HG03565 (cell line): Measurements from ENCODE around the gene REXO2.
A peak's percentile ranks its signal among the peaks of the same experiment; 100 is the strongest.

Experiments
- ATAC-seq: cut with Tn5 transposase; IDR thresholded peaks from one replicate; pipeline ENCODE4 v1.9.1; 2021; ENCODE audit warnings: mild to moderate bottlenecking, moderate library complexity; ENCODE audit not compliant: unreplicated experiment

The REXO2 gene

DNA sequence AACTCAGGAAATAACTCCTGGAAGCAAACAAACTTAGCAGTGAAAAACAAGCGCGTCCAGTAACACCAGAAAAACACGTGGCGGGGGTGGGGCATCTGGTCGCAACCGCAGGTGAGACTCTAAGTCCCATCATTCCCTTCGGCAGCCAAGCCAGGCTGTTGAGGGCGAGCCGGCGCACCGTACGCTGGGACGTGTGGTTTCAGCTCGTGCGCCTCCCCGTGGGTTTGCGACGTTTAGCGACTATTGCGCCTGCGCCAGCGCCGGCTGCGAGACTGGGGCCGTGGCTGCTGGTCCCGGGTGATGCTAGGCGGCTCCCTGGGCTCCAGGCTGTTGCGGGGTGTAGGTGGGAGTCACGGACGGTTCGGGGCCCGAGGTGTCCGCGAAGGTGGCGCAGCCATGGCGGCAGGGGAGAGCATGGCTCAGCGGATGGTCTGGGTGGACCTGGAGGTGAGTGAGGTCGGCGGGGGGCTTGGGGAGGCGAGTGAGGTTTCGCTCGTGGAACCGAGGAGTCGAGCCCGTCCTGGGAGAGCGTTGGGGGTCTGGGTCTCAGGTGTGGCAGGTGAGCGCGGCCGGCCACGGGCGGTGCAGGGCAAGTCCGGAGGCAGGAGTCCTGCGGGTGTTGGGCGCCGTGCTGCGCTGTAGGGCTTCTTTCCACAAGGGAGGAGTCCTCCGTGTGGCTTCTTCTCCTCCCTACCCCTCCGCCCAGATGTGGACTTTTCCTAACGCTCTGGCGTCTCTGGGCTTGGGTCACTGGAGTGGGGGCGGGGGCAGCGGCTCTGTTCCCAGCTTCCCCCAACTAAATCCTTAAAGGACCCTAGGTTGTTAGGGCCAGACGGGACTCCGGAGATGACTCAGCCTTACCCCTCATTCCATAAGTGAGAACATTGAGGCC is at the start of gene REXO2:
Gene REXO2 (plus strand): TSS at position 239 of the 892 bp plus-strand sequence. CDS start 62 bp downstream, at position 301.
- peak; percentile 99 for ATAC-seq

DNA sequence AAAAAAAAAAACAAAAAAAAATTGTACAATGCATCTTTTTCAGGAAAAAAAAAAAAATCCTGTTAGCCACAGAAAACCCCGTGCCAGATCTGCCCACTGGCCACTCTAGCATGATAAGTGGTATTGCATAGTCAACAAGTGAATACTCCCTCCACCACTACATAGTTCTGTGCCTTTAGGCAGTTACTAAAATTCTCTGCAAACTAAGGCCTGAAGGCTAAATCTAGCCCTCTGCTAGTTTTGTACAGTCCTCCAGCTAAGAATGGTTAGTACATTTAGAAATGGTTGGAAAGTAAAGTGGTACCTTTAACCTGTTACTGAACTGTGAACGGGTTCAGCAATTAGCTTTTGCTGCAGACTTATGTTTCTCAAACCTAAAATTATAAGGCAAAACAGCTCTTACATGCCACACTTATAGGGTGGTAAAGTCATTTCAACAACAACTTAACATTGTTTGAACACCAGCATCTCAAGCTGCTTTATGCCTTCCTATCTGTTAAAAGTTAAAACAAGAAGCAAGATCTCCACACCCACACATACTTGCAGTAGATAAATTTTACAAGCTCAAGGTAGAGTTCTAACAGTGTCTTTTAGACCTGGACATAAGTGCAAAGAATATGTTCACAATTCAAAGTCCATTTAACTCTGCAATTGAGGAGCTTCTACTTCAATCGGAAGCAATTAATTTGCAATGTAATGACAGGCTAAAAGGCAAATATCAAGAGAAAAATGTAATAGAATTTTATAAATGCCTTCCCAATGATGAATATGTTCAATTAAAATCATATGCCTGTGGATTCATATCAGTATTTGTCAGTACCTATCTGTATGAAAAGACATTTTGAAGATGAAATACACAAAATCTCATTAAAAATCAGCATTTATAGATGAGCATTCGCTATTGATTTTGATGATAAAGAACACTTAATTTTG is 46.3 kb upstream of the REXO2 start:
- ATAC-seq: no peak

DNA sequence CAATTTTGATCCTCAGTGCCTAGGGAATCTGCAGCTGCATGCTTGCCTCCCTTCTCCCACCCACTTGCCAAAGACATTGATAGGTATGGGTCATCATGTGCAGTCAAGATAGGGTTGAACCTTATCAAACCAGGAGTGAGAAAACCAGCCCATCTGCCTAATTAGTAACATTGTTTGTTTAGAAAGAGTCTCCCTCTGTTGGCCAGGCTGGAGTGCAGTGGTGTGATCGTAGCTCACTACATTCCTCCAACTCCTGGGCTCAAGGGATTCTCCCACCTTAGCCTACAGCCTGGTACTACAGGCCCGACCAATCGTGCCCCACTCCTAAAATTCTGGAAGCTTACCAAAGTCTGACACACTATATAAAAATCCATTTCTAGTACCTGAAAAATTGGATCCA is 43.5 kb upstream of the REXO2 start:
- ATAC-seq: no peak

DNA sequence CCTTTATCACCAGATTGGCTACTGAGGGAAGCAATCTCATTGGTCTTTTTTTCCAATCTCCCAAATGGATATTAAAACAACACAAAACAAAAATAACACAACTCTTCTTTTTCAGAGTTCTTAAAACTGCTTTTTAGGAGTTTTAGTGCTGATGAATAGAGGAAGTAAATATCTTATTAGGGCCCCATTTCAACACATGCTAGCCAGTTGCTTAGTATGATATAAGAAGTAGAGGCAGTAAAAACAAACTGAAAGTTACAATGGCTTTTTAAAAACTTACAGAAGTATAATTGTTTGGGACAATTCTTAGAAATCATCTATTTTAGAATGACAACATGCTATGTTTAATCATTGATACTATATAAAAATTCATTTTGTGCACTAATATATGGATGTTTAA is 42.4 kb upstream of the REXO2 start:
- no peak for ATAC-seq

GRCh38 chr11:114397349-114397982 is 41.8 kb upstream of the REXO2 start:
- no peak for ATAC-seq

- no peak for ATAC-seq
These were observed 40.9 kb upstream of the REXO2 start for GRCh38 chr11:114398303-114398920.

- ATAC-seq: peak; percentile 3
These were observed 39.6 kb upstream of the REXO2 start for GRCh38 chr11:114399490-114400215.

DNA sequence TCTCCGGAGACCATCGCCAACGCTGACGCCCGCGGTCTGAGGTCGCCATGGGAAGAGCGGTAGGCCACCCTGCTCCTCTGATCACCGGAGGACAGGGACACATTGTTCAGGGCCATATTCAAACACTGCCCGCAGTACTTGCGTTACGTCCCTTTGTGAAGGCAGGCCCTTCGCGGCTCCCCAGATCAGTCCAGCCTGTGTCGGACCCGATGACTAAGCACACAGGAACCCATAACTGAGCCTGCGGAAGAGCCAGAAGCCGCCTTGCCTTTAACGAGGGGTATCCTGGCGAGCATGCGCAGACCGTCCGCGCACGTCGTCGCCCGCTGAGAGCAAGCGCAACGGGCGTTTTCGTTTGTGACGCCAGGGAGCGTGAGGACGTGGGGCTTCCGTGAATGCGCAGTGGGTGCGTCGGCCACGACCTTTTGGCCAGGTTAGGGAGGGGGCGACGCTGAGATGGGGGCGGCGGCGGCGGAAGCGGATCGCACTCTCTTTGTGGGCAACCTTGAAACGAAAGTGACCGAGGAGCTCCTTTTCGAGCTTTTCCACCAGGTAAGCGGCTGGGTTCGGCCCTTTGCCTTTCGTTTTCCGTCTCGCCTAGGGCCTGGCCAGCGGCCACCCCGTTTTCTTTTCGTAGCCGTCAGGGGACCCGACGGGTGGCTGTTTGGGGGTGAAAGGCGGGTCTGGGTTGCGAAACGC is 38.9 kb upstream of the REXO2 start, which contains the start of the genes C11orf71 and RBM7:
Gene C11orf71 (minus strand): TSS at position 296 of the 699 bp plus-strand sequence. CDS start 180 bp downstream, at position 116.
Gene RBM7 (plus strand): TSS at position 451 of the 699 bp plus-strand sequence. CDS start 6 bp downstream, at position 457.
- ATAC-seq: peak; percentile 91

DNA sequence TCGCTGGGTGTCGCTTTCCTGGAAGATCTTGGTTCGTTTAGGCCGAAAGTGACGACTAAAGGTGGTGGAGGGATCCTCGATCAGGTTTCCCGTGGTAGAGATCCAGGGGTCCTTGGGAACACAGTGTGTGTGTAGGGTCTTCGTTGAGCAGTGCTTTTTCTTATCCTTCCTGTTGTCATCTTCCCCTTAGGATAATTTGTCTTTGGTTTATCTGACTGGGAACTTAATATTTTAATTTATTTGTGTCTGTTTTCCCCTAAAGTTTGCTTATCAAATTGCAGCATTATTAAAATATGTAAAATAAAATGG is 38.4 kb upstream of the REXO2 start:
- ATAC-seq: no peak

DNA sequence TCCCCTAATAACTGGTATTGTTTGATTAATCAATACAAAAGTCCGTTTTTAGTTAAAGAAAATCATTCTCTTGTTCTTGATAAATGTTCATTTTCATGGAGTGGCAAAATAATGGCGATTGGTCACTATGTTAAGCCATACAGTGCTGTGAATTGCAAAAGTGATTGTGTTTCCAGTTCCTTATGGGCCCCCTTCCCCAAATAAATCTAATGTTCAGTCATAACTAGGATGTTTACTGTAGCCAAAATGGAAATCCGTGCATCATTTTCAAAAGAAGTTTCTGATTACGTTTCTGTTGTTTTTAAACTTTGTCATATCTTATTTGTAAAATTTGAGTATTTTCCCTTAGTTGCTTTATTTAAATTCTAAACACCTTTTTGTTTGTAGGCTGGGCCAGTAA is 38.0 kb upstream of the REXO2 start:
- ATAC-seq: no peak

GRCh38 chr11:114412946-114413345 is 26.3 kb upstream of the REXO2 start:
- no peak for ATAC-seq

GRCh38 chr11:114413958-114414357 is 25.3 kb upstream of the REXO2 start:
- no peak for ATAC-seq

- ATAC-seq: no peak
These were observed 22.8 kb upstream of the REXO2 start for GRCh38 chr11:114416441-114416961.

GRCh38 chr11:114426280-114426679 is 13.0 kb upstream of the REXO2 start:
- no peak for ATAC-seq

- no peak for ATAC-seq
These were observed 9.0 kb upstream of the REXO2 start for GRCh38 chr11:114430290-114430689.

GRCh38 chr11:114432893-114433292 is 6.4 kb upstream of the REXO2 start:
- ATAC-seq: no peak

GRCh38 chr11:114433376-114433775 is 5.9 kb upstream of the REXO2 start:
- ATAC-seq: no peak

- ATAC-seq: no peak
These were observed 964 bp upstream of the REXO2 start for GRCh38 chr11:114438303-114438702.
